GM21515 (cell line): ENCODE data around the gene RALGPS1.

Experiments used
- ATAC-seq: cut with Tn5 transposase; IDR thresholded peaks from one replicate; pipeline ENCODE4 v1.9.1; 2021; ENCODE audit not compliant: unreplicated experiment

The RALGPS1 gene

GRCh38 chr9:127075624-127076372 lies 161.2 kb downstream of the RALGPS1 start:
- ATAC-seq = no peak

- ATAC-seq = no peak
These were observed 162.5 kb downstream of the RALGPS1 start for GRCh38 chr9:127076860-127077643.

GRCh38 chr9:127077644-127077946 lies 163.0 kb downstream of the RALGPS1 start:
- no peak for ATAC-seq

- ATAC-seq = no peak
These were observed 163.8 kb downstream of the RALGPS1 start for GRCh38 chr9:127078336-127078735.

GRCh38 chr9:127078988-127079387 lies 164.4 kb downstream of the RALGPS1 start:
- ATAC-seq = no peak

GRCh38 chr9:127079446-127080140 lies 165.0 kb downstream of the RALGPS1 start:
- no peak for ATAC-seq

GRCh38 chr9:127081250-127082185 lies 166.9 kb downstream of the RALGPS1 start:
- no peak for ATAC-seq

GRCh38 chr9:127083138-127083980 lies 168.8 kb downstream of the RALGPS1 start:
- no peak for ATAC-seq

GRCh38 chr9:127084076-127085039 lies 169.8 kb downstream of the RALGPS1 start:
- ATAC-seq = no peak

GRCh38 chr9:127085186-127085585 lies 170.6 kb downstream of the RALGPS1 start:
- ATAC-seq = no peak

- no peak for ATAC-seq
These were observed 172.2 kb downstream of the RALGPS1 start for GRCh38 chr9:127086771-127087170.

GRCh38 chr9:127087411-127087810 lies 172.8 kb downstream of the RALGPS1 start:
- no peak for ATAC-seq

GRCh38 chr9:127087836-127088235 lies 173.3 kb downstream of the RALGPS1 start:
- no peak for ATAC-seq

GRCh38 chr9:127088724-127089615 lies 174.4 kb downstream of the RALGPS1 start:
- ATAC-seq = no peak

GRCh38 chr9:127089631-127090081 lies 175.1 kb downstream of the RALGPS1 start:
- no peak for ATAC-seq

GRCh38 chr9:127090341-127090985 lies 175.9 kb downstream of the RALGPS1 start:
- ATAC-seq = no peak

- ATAC-seq = no peak
These were observed 176.9 kb downstream of the RALGPS1 start for GRCh38 chr9:127091526-127091925.
